Gastroesophageal sphincter (tissue), 3 donors: Measurements from ENCODE around the gene SHBG.
A peak's percentile ranks its signal among the peaks of the same experiment; 100 is the strongest.

Experiments
- CTCF ChIP-seq, 4 experiments: fragments of 200-600 bp in 2 of 4; fragments of 450-650 bp in 2 of 4; sonication (generic) in 1 of 4; IDR thresholded peaks; one replicate each; pipeline ENCODE4 v1.5.1; 2017 to 2019; ENCODE audit warnings: antibody characterized with exemption in 4 of 4, mild to moderate bottlenecking in 2 of 4, moderate library complexity in 2 of 4
- EP300 ChIP-seq: sonication (generic); formaldehyde crosslinking; IDR thresholded peaks from one replicate; pipeline ENCODE4 v1.6.1; 2017; ENCODE audit warnings: antibody characterized with exemption, mild to moderate bottlenecking

DNA sequence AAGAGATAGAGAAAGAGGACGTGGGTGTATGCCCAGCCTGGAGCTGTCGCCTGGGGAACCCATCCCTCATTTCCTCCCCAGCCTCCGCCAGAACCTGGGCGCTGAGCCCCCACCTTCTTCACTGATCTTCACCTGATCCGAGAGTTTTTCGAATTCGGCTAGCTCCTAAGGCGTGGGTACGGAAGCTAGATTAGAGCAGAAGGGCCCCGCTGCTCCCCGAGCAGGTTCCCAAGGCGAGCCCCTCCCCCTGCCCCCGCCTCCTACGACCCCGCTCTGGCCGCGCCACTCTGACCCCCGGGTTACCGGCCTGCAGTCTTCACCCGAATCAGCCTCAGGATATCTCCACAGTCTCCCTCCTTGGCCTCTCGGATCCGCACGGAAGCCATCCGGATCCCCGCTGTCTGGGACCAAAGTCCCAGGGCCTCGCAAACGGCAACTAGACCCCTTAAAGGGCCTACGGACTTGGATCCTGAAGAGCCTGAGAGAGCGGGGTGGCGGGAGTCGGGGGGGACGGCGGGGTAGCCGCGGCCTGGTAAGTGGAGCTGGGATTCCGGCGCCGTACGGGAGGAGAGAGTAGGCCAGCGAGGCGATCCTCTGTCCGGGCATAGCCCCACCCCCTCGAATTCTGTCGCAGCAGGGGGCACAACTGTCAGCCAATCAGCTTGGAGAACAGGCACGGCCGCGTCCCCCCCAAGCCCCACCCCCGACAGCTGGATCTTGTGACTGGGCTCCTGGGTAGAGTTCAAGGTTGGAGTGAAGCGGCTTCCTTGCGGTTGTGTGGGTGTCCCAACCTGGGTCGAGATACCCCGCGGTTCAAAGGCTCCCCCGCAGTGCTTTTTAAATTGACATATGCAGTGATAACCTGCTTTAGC lies 2.4 kb upstream of the SHBG start, which contains the start of gene SAT2:
- TF ChIP-seq CTCF (IDR thresholded peaks at IDR 0.05) (peak in 1 of 4 experiments; percentile 5), EP300 (no peak)
